Stimulated activated CD8-positive, alpha-beta memory T cell treated with anti-CD3 and anti-CD28 coated beads, Interleukin-15, amount 100 ng/mL, for 4 hours (primary cell): Measurements from ENCODE around the gene PNPLA6.

ENCODE experiments used
- DNase-seq, 2 donors: peaks; one replicate each; pipeline ENCODE4 v3.0.0-alpha.2; 2020; ENCODE audit warnings: low read depth in 2 of 2

Gene PNPLA6

GRCh38 chr19:7515645-7516151, 19.8 kb upstream of the PNPLA6 start, which contains the start of gene ZNF358:
ZNF358 (plus strand) TSS chr19:7516103; CDS start chr19:7519243, 3,140 bp downstream.
- DNase-seq: no peak

GRCh38 chr19:7516333-7516732, 19.2 kb upstream of the PNPLA6 start:
- DNase-seq: no peak

DNA sequence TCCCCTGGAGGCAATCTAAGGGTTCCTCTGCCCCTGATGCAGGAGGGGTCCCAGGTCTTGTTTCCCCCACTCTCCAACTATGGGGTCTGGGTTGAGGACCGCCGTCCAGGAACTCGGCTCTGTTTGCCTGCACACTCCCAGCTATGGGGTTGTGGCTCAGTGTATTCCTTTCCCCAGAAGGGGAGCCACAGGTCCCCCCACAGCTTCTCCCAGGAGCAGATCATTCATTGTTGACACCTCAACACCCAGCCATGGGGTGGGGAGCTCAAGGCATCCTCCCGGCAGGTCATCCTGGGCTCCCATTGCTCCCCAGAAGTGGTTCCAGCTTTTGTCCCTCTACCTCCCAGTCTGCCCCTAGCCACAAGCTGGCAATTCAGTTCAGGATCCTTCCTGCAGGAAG, 18.6 kb upstream of the PNPLA6 start:
- no peak for DNase-seq

DNA sequence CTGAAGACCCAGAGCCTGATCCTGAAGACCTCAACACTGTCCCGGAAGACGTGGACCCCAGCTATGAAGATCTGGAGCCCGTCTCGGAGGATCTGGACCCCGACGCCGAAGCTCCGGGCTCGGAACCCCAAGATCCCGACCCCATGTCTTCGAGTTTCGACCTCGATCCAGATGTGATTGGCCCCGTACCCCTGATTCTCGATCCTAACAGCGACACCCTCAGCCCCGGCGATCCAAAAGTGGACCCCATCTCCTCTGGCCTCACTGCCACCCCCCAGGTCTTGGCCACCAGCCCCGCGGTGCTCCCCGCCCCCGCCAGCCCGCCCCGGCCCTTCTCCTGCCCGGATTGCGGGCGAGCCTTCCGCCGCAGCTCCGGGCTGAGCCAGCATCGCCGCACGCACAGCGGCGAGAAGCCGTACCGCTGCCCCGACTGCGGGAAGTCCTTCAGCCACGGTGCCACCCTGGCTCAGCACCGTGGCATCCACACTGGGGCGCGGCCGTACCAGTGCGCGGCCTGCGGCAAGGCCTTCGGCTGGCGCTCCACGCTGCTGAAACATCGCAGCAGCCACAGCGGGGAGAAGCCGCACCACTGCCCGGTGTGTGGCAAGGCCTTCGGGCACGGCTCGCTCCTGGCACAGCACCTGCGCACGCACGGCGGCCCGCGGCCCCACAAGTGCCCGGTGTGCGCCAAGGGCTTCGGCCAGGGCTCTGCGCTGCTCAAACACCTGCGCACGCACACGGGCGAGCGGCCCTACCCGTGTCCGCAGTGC, 16.0 kb upstream of the PNPLA6 start:
- DNase-seq: no peak

- DNase-seq: no peak
These were observed 15.1 kb upstream of the PNPLA6 start for GRCh38 chr19:7520131-7521051.

- DNase-seq: no peak
These were observed 13.9 kb upstream of the PNPLA6 start for GRCh38 chr19:7521551-7522071.

DNA sequence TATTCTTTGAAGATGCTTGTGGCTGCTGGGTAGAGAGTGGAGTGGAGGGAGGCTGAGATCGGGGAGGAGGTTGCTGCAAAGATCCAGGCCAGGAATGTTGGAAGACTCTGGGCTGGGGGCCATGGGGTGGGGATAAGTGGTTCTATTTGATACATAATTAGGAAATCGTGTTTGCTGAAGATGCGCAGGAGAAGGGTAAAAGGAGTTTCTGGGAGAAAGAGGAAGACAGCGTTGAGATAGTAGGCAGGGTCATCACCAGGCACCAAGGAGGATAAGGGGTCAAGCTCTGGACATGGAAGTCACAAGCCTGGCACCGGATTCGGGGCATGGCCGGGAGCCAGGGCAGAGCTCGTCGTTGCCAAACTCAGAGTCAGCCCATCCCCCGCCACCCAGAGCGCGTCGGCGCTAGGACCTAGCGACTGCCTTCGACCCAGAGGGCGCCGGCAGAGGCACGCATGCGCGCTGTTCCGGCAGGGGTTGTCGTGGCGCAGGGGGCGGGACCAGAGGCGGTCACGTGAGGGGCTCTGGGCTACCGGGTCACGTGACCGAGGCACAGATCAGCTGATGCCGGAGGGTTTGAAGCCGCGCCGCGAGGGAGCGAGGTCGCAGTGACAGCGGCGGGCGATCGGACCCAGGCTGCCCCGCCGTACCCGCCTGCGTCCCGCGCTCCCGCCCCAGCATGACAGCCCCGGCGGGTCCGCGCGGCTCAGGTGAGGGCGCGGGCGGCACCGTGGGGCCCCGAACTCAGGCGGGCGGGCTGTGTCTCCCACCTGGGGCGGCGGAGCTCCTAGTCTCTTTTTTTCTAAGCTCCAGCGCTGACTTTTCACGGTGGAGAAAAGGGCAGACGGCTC, 13.2 kb upstream of the PNPLA6 start, which contains the start of gene MCOLN1:
MCOLN1 (plus strand) TSS at position 553 of the 851 bp plus-strand sequence; CDS start at position 680, 127 bp downstream.
- DNase-seq: peak; percentile 99

- DNase-seq: no peak
These were observed 12.4 kb upstream of the PNPLA6 start for GRCh38 chr19:7522923-7523667.

- no peak for DNase-seq
These were observed 11.0 kb upstream of the PNPLA6 start for GRCh38 chr19:7524523-7524922.

DNA sequence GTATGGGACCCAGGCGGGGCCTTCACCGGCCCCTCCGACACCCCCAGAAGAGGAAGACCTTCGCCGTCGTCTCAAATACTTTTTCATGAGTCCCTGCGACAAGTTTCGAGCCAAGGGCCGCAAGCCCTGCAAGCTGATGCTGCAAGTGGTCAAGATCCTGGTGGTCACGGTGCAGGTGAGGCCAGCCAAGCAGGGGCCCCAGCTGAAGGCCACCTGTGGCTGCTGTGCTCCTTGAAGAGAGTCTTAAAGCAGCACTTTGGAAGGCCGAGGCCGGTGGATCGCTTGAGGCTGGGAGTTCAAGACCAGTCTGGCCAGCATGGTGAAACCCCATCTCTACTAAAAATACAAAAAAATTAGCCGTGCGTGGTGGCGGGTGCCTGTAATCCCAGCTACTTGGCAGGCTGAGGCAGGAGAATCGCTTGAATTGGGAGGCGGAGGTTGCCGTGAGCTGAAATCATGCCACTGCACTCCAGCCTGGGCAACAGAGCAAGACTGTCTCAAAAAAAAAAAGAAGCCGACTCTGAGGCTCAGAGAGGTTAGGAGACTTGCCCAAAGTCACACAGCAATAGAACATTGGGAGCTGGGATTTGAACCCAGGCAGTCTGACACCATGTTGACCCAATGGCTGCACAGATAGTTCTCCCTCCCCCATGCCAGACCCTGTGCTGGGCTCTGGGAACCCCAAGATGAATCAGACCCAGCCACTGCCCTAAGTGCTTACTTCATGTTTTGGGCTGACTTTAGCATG, 10.4 kb upstream of the PNPLA6 start:
- no peak for DNase-seq

- no peak for DNase-seq
These were observed 9.2 kb upstream of the PNPLA6 start for GRCh38 chr19:7526059-7526929.

DNA sequence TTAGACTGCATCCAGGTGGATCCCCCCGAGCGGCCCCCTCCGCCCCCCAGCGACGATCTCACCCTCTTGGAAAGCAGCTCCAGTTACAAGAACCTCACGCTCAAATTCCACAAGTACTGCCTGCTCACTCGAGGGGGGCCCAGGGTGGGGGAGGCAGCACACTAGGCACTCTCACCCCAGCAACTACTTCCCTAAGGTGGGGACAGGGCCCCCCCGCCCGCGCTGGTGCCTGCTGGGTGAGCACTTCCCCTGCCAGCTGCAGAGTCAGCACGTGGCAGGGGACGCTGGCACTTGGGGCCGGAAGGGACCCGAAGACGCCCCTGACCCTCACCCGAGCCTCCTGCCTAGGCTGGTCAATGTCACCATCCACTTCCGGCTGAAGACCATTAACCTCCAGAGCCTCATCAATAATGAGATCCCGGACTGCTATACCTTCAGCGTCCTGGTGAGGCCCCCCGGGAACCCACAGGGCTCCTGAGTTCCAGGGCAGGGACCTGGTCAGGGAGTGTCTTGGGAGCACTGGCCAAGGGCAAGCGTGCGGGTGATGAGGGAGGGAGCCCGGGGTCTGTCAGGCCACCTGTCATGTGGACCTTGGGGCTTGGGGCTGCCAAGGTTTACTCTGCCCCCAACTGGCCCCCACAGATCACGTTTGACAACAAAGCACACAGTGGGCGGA, 7.9 kb upstream of the PNPLA6 start:
- DNase-seq: no peak

- DNase-seq: no peak
These were observed 7.4 kb upstream of the PNPLA6 start for GRCh38 chr19:7528192-7528519.

- DNase-seq: no peak
These were observed 6.8 kb upstream of the PNPLA6 start for GRCh38 chr19:7528522-7529245.

DNA sequence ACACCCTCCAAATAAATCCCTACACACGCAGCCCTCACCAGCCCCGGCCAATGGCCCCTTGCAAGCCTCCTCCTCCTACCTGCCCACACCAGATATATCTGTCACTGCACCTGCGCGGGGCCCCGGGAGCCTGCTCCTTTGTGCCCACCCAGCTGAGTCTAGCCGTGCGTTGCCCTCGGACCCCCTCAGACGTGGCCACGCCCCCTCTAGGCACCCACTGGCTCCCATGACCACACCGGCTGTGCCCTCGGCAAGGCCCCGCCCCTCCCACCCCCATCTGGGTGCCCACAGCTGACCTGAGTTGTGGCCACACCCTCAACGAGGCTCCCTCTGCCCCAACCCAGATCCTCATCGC, 6.3 kb upstream of the PNPLA6 start:
- DNase-seq: no peak

- DNase-seq: no peak
These were observed 5.7 kb upstream of the PNPLA6 start for GRCh38 chr19:7529610-7530490.
